Measurements from ENCODE around the gene LRCOL1. TPM values are rescaled to one million over a fixed set of nuclear protein-coding genes. Genes with fewer than 3 reads are reported as not detected.

Gene LRCOL1
- total RNA-seq, 2 donors from 2014 or later: not detected

DNA sequence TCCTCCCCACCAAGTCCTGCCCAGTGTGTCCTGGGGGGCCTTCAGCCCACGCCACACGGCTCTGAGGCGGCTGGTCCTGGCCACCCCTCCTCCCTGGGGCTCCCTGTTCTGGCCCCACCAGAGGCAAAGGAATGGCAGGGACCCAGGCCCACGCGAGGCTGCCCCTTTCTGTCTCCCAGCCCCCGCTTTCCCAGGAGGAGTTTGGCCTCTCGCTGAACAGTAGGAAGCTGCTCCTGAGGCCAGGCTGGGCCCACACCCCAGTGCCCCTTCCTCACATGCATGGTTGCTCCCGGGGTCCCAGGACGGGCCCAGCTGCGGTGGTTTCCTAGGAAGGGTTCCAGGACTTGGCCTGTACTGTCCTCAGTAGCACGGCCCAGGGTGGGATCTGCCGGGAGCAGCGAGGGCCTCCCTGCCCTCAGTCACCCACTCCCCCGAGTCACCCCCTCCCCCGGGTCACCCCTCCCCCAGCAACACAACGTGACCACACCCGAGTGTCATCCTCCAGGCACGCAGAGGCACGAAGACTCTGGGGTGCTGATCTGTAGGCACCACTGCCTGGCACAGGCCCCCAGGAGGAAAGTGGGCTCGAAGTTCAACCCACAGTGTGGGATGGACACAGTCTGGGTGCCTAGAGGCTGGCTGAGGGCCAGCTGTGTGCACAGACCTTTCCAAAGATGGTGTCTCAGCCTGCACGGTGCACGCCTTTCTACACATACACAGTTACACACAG is 33.0 kb downstream of the LRCOL1 start:
- no peak for TF ChIP-seq CTCF (IDR thresholded peaks at IDR 0.05)
- Histone ChIP-seq H3K4me1 (no peaks in the 10 kb centered on the region), H3K36me3 (peaks cover 41% of the 10 kb centered on the region), H3K27ac (no peak overlapping the region), H3K4me3 (no peak overlapping the region), H3K9me3 (no peaks in the 10 kb centered on the region), H3K27me3 (no peaks in the 10 kb centered on the region)
- DNase-seq (ENCODE audit: low spot score): no peak

DNA sequence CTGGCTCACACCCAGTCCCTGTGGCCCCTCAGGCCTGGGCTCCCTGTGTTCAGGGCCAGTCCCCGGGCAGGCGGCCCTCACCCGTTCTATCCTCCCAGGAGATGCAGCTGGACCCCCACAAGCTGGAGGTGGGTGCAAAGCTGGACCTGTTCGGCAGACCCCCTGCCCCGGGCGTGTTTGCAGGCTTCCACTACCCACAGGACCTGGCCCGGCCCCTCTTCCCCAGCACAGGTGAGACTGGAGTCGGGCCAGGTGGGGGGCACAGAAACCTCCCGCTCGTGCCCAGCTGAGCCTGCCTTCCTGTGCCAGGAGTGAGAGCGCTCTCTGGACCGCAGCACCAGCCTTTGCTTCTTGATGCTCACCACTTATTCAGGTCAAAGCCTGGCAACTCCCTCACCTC is 33.7 kb downstream of the LRCOL1 start:
- H3K9me3 ChIP-seq: no peaks in the 10 kb centered on the region
- H3K4me1 ChIP-seq: no peaks in the 10 kb centered on the region
- no peak overlapping the region for H3K4me3 ChIP-seq
- TF ChIP-seq CTCF (IDR thresholded peaks at IDR 0.05): no peak
- peaks cover 36% of the 10 kb centered on the region for H3K36me3 ChIP-seq
- H3K27me3 ChIP-seq: no peaks in the 10 kb centered on the region
- H3K27ac ChIP-seq: no peak overlapping the region
- no peak for DNase-seq (ENCODE audit: low spot score)

GRCh38 chr12:132575661-132576060 is 34.7 kb downstream of the LRCOL1 start:
- TF ChIP-seq CTCF (IDR thresholded peaks at IDR 0.05): no peak
- Histone ChIP-seq H3K27me3 (no peaks in the 10 kb centered on the region), H3K27ac (no peak overlapping the region), H3K9me3 (no peaks in the 10 kb centered on the region), H3K4me3 (no peak overlapping the region), H3K4me1 (no peaks in the 10 kb centered on the region), H3K36me3 (peaks cover 41% of the 10 kb centered on the region)
- DNase-seq (ENCODE audit: low spot score): no peak

DNA sequence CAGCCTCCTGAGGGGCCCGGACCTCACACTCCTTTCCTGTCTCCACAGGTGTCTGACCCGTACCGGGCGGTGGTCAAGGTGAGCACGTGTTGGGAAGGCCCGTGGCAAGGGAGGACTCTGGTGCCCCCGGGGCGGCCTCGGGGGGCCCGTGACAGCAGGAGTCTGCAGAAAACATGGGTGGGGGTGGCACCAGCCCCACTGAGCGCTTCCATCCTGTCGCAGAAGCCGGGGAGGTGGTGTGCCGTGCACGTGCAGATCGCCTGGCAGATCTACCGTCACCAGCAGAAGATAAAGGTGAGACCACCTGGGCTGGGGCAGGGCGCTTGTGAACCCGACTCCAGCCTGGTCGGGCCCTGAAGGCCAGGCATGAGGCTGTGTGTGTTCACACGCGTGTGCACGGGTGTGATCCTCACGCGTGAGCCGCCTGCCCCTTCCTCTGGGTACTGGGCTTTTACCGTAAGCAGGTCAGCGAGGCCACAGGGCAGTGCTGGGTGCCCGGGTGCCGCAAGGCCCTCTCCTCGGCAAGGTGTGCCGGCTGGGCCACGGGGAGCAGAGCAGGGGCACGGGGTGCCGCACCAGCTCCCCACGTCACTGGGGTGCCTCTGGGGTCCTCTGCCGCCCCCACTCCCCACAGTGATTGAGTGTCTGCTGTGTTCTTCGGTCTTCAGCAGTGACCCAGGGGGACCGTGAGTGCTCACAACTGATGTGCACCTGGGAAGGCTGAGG is 35.9 kb downstream of the LRCOL1 start:
- Histone ChIP-seq H3K27ac (no peak overlapping the region), H3K4me3 (no peak overlapping the region), H3K36me3 (peaks cover 47% of the 10 kb centered on the region), H3K4me1 (no peaks in the 10 kb centered on the region), H3K9me3 (no peaks in the 10 kb centered on the region), H3K27me3 (no peaks in the 10 kb centered on the region)
- TF ChIP-seq CTCF (IDR thresholded peaks at IDR 0.05): no peak
- DNase-seq (ENCODE audit: low spot score): no peak

DNA sequence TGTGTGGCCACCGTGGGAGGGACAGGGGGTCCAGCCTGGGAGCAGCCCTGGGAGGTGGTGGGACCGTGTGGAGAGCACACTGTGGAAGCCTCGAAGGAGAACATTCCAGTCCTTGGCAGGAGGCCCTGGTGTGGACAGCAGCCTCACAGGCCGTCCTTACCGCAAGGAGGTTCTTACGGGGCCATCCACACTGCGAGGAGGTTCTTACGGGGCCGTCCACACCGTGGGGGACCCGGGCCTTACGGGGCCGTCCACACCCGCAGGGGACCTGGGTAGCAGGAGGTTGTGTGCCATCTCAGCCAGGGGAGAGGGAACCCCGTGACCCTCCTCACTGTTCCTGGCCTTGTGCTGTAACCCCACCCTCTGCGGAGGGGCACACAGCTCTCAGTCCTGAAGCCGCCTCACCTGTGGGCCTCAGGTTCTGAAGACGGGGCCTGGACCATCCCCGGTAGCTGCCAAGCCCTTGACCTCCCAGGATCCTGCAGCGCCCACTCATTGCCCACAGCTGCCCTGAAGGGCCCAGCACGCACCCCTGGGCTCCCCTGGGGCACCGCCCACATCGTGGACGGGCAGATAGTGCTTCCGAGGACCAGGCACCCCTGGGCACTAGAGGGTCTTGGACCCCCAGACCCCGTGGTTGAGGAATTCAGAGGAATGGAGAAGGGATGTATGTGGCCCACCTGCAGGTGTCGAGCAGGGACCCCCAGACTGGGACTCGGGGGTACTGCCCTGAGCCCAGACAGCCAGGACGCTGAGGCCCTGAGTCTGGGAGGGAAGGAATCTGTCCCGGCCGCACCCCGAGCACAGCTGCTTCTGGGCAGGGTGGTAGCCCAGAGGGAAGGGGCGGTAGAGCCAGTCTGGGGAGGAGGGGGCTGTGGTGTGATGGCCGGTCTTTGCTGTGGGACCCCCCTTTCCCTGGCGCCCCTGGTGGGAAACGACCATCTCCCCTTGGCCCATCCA is 37.3 kb downstream of the LRCOL1 start:
- Histone ChIP-seq H3K27ac (no peak overlapping the region), H3K27me3 (no peaks in the 10 kb centered on the region), H3K4me1 (no peaks in the 10 kb centered on the region), H3K9me3 (no peaks in the 10 kb centered on the region), H3K36me3 (peaks cover 43% of the 10 kb centered on the region), H3K4me3 (no peak overlapping the region)
- TF ChIP-seq CTCF (IDR thresholded peaks at IDR 0.05): no peak
- DNase-seq (ENCODE audit: low spot score): no peak
